ENCODE results near the gene STX17.

GRCh38 chr9:99973455-99973854 lies 67.0 kb downstream of the STX17 start:
- no peak for TF ChIP-seq CTCF (IDR thresholded peaks at IDR 0.05 in 8 of 11, conservative IDR thresholded peaks at IDR 0.05 in 3 of 11)
- TF ChIP-seq POLR2A (IDR thresholded peaks at IDR 0.05) = no peak
- no peak for TF ChIP-seq POLR2AphosphoS5 (IDR thresholded peaks at IDR 0.05)

Data from spleen (tissue), 7 donors.